Activated CD4-positive, CD25-positive, alpha-beta regulatory T cell treated with anti-CD3 and anti-CD28 coated beads, Interleukin-2, amount 50 U/mL, for 72 hours (primary cell): Measurements from ENCODE around the gene JUP.

Experiments
- DNase-seq: peaks from one replicate; pipeline ENCODE4 v3.0.0; 2021

Gene JUP

DNA sequence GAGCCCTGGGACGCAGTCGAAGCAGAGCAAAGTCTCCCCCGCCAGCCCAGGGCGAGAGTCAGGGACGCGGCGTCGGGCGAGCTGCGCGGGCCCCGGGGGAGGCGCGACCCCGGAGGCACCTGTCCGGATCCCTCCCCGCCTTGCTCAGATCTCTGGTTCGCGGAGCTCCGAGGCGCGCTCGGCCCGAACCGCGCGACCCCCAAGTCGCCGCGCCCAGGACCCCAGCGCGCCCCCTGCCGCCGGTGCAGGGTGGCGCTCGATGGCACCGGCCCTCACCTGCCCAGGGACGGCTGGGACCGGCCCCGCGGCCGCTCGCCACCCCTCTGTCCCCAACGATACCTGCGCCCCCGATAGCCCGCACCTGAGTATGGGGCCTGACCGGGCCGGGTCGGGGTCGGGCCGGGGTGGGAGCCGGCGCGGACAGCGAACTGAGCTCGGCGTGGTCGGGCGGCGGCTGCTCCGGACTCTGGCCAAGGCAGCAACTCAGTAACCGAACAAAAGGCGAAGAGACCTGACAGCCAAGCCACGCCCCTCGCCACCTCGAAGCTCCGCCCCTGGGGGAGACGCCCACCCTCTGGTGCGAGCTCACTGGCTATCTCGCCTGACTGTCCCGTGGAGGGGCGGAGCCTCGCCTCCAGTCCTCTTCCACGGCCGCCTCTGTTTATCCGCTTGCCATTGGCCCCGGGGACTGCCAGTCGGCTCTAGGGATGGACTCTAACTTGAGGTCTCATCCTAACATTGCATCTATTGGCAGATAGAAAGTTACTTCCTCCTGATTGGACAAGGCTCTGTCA is at the start of gene JUP:
Gene JUP, minus strand, starts transcription at position 485 of the 794 bp plus-strand sequence. CDS start 14,857 bp downstream, outside the sequence.
- peak; percentile 88 for DNase-seq

- peak; percentile 68 for DNase-seq
Measured at GRCh38 chr17:41835800-41836549, 49.5 kb upstream of the JUP start, which contains the start of gene NT5C3B. NT5C3B (minus strand) TSS chr17:41836232; CDS start chr17:41836193, 39 bp downstream.

DNA sequence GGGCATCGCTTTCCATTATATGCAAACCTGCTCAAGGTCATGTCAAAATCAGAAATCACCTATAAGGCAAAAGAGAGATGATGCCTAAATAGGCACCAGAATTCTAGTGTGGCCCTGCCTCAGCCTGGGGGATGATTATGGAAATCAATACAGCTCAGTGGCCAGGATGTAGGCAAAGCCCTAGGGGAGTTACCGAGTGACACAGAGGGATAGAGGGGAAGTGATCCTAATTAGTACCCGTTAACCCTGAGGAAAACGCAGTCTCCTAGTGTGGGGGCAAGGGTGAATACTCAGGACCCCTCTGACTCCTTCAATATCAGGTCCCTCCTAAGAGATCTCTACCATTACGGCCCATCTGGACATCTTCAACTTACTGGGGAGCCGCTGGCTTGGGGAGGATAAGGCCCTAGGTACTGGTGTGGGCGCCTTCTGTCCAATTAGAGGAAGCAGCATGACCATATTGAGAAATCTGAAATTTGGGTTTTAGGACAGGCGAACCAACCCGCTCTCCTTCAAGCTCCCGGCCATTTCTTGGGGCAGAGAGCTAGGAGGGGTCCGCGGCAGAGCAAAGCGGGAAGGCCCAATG is 48.8 kb upstream of the JUP start:
- DNase-seq: no peak

- peak; percentile 7 for DNase-seq
Measured at GRCh38 chr17:41829961-41830360, 43.5 kb upstream of the JUP start.

- no peak for DNase-seq
Measured at GRCh38 chr17:41825175-41825845, 38.8 kb upstream of the JUP start.

GRCh38 chr17:41824086-41824485 is 37.6 kb upstream of the JUP start:
- DNase-seq: no peak

GRCh38 chr17:41823580-41823979 is 37.1 kb upstream of the JUP start:
- DNase-seq: no peak

DNA sequence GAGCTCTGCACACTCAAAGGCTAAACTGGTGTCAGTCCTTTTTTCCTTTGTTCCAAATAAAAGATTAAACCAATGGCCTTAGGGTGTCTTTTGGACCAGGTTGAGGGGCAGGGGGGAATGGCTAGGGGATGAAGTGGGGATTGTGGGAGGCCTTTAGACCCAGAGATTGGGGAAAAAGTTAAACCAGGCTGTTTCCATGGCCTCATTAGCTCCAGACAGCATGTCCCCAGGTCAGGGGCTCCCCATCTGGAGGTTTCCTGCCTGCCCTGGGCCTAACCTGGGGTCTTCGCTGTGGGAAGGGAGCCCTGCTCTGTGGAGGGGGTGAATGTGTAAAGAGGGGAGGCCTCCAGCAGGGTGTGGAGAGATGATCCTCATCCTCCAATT is 36.6 kb upstream of the JUP start:
- DNase-seq: no peak

GRCh38 chr17:41822216-41823140 is 36.0 kb upstream of the JUP start:
- no peak for DNase-seq

DNA sequence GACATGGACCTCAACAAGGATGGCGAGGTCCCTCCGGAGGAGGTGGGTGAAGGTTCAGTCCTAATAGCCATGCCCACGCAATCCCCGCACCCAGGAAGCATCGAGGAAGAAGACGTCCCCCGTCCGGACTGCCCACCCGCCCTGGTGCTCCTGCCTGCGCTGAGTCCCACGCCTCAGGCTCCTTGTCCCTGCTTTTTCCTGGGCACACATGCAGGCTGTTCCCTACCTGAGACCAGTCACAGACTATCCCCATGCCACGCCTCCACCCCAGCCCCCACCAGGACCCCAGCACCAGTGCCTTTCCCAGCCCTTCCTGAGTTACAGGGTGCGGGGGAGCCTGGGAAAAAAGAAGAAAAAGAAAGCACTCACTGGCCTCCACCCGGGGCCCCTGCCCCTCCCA is 35.3 kb upstream of the JUP start:
- DNase-seq: no peak

DNA sequence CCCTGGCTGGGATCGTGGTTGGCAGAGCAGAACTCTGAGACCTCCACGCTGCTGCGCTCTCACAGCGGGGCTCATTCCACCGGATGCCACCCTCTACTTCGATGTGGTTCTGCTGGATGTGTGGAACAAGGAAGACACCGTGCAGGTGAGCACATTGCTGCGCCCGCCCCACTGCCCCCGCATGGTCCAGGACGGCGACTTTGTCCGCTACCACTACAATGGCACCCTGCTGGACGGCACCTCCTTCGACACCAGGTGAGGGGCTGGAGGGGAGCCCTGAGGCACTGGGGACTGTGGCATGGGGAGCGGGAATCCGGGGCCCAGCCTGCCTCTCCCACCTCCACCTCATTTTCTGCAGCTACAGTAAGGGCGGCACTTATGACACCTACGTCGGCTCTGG is 31.5 kb upstream of the JUP start:
- DNase-seq: no peak

DNA sequence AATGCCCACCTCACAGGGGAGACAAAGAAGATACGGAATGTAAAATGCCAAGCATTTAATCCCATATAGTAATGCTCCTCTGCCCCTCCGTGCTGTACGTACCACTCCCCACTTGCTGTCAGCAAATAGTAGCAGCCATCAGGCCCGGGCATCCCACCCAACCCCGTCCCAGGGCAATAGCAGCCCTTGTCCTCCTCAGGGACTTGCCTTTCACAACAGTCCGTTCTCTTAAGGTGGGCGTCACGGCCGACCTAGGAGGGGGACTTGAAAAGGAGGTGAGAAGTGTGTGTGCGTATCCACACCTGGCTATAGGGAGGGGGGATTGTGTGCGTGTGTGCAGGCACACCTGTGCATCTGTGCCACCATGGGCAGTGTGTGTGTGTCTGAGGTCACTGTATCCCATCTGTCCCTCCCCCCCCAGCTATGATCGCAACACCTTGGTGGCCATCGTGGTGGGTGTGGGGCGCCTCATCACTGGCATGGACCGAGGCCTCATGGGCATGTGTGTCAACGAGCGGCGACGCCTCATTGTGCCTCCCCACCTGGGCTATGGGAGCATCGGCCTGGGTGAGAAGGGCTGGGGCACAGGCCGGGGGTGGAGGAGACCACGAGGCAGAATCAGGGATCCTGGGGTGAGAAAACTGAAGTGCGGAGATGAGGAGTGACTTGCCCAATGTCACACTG is 30.3 kb upstream of the JUP start:
- no peak for DNase-seq

DNA sequence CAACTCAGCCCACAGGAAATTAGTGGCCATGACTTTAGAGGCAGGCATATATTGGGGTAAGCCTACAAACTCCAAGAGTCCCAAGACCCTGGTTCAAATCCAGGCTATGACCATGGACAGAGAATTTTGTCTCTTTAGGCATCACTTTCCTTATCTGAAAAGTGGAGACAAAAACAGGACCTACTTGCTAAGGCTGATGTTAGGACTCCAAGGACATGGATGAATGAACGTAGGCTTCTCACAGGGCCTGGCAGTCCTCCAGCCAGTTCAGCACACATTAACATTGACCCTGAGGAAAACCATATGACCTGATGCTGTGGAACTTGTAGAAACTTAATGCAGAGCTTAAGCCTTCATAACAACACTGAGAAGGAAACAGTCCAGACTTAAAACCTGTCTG is 27.7 kb upstream of the JUP start:
- no peak for DNase-seq

GRCh38 chr17:41813699-41814124 is 27.2 kb upstream of the JUP start:
- no peak for DNase-seq

GRCh38 chr17:41813152-41813680 is 26.7 kb upstream of the JUP start:
- no peak for DNase-seq

DNA sequence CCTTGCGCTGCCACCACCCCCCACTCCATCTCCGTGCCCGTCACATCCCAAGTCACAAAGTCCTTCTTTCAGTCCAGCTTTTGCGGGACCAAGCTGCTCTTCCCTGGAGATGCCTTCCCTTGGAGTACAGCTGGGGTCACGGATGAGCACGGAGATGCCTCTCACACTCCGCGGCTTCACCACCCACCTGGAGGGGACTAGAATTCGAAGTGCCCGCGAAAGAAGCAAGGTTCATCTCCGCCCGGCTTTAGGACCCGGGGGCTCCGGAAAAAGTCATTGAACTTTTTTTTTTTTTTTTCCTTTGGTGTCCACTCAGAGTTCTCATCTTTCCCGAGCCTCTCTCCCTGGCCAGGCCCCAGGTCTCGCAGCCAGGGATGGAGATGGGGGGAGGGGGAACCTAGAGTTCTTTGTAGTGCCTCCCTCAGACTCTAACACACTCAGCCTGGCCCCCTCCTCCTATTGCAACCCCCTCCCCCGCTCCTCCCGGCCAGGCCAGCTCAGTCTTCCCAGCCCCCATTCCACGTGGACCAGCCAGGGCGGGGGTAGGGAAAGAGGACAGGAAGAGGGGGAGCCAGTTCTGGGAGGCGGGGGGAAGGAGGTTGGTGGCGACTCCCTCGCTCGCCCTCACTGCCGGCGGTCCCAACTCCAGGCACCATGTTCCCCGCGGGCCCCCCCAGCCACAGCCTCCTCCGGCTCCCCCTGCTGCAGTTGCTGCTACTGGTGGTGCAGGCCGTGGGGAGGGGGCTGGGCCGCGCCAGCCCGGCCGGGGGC is 26.1 kb upstream of the JUP start, which contains the start of gene FKBP10:
Gene FKBP10, plus strand, starts transcription at position 624 of the 771 bp plus-strand sequence. Its CDS starts 31 bp downstream, at position 655.
- DNase-seq: no peak

- peak; percentile 66 for DNase-seq
Measured at GRCh38 chr17:41811549-41812380, 25.3 kb upstream of the JUP start, which contains the start of gene P3H4. P3H4 (minus strand) TSS chr17:41811949; CDS start chr17:41811915, 34 bp downstream.

GRCh38 chr17:41810659-41811548 is 24.4 kb upstream of the JUP start:
- DNase-seq: no peak
